IMR-90 (cell line): ENCODE data around the gene HAGHL. TPM values are rescaled to one million over a fixed set of nuclear protein-coding genes. Genes with fewer than 3 reads are reported as not detected.

Source experiments
- ATAC-seq: fragments of 200-7000 bp; cut with Tn5 transposase; 2 replicates; pipeline ENCODE4 v1.9.1; 2020; ENCODE audit warnings: low read depth, mild to moderate bottlenecking, moderate library complexity
- BruUV-seq: library from RNA; stranded (reverse); fragments of 400-500 nt; replicated peaks from 2 replicates; lab custom pipeline; 2021; lab: Mats Ljungman, UMichigan
- CTCF ChIA-PET: fragments of 300-600 bp; formaldehyde crosslinking; extraction: SDS; loops from one replicate; lab custom pipeline; 2021; ENCODE audit warnings: antibody characterized with exemption; lab: Yijun Ruan, JAX
- POLR2A ChIA-PET: fragments of 300-600 bp; sonication (Branson Sonifier 250); formaldehyde crosslinking; loops from one replicate; lab custom pipeline; 2022; ENCODE audit warnings: antibody characterized with exemption; ENCODE audit not compliant: unreplicated experiment; lab: Charles Lee
- DNase-seq: peaks from one replicate; pipeline ENCODE4 v3.0.0; 2013
- H2AFZ ChIP-seq: replicated peaks from 2 replicates; pipeline ENCODE3; 2013; ENCODE audit warnings: low read length, mild to moderate bottlenecking; ENCODE audit not compliant: poor library complexity
- H2AK5ac ChIP-seq: 2 replicates; pipeline ENCODE4 v1.6.1; 2013; ENCODE audit warnings: low read depth, low read length, inconsistent platforms
- H2AK9ac ChIP-seq: replicated peaks from 2 replicates; pipeline ENCODE3; 2013; ENCODE audit warnings: mild to moderate bottlenecking, low read depth, low read length, moderate library complexity; ENCODE audit not compliant: poor library complexity
- H2BK120ac ChIP-seq: 2 replicates; pipeline ENCODE4 v1.6.1; 2013; ENCODE audit warnings: low read depth, low read length, inconsistent platforms
- H2BK15ac ChIP-seq: 3 replicates; pipeline ENCODE4 v1.6.1; 2013; ENCODE audit warnings: low read depth, low read length, inconsistent platforms
- H2BK20ac ChIP-seq: 2 replicates; pipeline ENCODE4 v1.6.1; 2013; ENCODE audit warnings: low read depth, mild to moderate bottlenecking, inconsistent platforms, low read length, moderate library complexity
- H2BK5ac ChIP-seq: 2 replicates; pipeline ENCODE4 v1.6.1; 2013; ENCODE audit warnings: mild to moderate bottlenecking, low read depth, low read length, inconsistent platforms; ENCODE audit not compliant: poor library complexity, severe bottlenecking
- H3K14ac ChIP-seq: replicated peaks from 2 replicates; pipeline ENCODE4 v1.6.1; 2013; ENCODE audit warnings: low read depth, low read length, inconsistent platforms
- H3K18ac ChIP-seq: 2 replicates; pipeline ENCODE4 v1.6.1; 2013; ENCODE audit warnings: low read depth, low read length, control low read depth
- H3K23ac ChIP-seq: 2 replicates; pipeline ENCODE4 v1.6.1; 2013; ENCODE audit warnings: low read depth, low read length, inconsistent platforms
- H3K27ac ChIP-seq: 2 replicates; pipeline ENCODE4 v1.5.1; 2013; ENCODE audit warnings: mild to moderate bottlenecking, control low read depth, low read length; ENCODE audit not compliant: insufficient read depth
- H3K27me3 ChIP-seq: 2 replicates; pipeline ENCODE4 v1.6.1; 2013; ENCODE audit warnings: low read length; ENCODE audit not compliant: control insufficient read depth, insufficient read depth
- H3K36me3 ChIP-seq: 2 replicates; pipeline ENCODE4 v1.6.1; 2013; ENCODE audit warnings: low read length, mixed read lengths; ENCODE audit not compliant: control insufficient read depth, insufficient read depth
- H3K4ac ChIP-seq: 2 replicates; pipeline ENCODE4 v1.6.1; 2013; ENCODE audit warnings: low read depth, low read length, inconsistent platforms
- H3K4me1 ChIP-seq: 2 replicates; pipeline ENCODE4 v1.6.1; 2013; ENCODE audit warnings: low read length, mixed read lengths; ENCODE audit not compliant: control insufficient read depth, insufficient read depth
- H3K4me2 ChIP-seq: 2 replicates; pipeline ENCODE4 v1.6.1; 2013; ENCODE audit warnings: low read depth, mild to moderate bottlenecking, control low read depth, low read length, moderate library complexity
- H3K4me3 ChIP-seq: 2 replicates; pipeline ENCODE4 v1.5.1; 2013; ENCODE audit warnings: low read depth, mild to moderate bottlenecking, control low read depth, low read length, moderate library complexity; ENCODE audit not compliant: insufficient read depth
- H3K56ac ChIP-seq: 2 replicates; pipeline ENCODE4 v1.6.1; 2013; ENCODE audit warnings: low read length, inconsistent platforms; ENCODE audit not compliant: insufficient read depth; ENCODE audit errors: extremely low read depth
- H3K79me1 ChIP-seq, 2 experiments: 2 replicates each; pipeline ENCODE4 v1.6.1; 2013; ENCODE audit warnings: low read length in 2 of 2, inconsistent platforms in 1 of 2, low read depth in 1 of 2
- H3K9ac ChIP-seq: 2 replicates; pipeline ENCODE4 v1.6.1; 2013; ENCODE audit warnings: low read depth, low read length, control low read depth
- H3K9me1 ChIP-seq: 2 replicates; pipeline ENCODE4 v1.6.1; 2013; ENCODE audit warnings: low read length, inconsistent platforms; ENCODE audit not compliant: insufficient read depth
- H3K9me3 ChIP-seq: 2 replicates; pipeline ENCODE4 v1.6.1; 2013; ENCODE audit warnings: low read length; ENCODE audit not compliant: control insufficient read depth, insufficient read depth
- H4K20me1 ChIP-seq: 2 replicates; pipeline ENCODE4 v1.6.1; 2013; ENCODE audit warnings: low read length, inconsistent platforms; ENCODE audit not compliant: insufficient read depth
- H4K5ac ChIP-seq: 2 replicates; pipeline ENCODE4 v1.6.1; 2013; ENCODE audit warnings: mild to moderate bottlenecking, low read depth, low read length, control low read depth
- H4K8ac ChIP-seq, 2 experiments: 2 replicates each; pipeline ENCODE4 v1.6.1; 2013; ENCODE audit warnings: low read depth in 2 of 2, low read length in 2 of 2, control low read depth in 1 of 2, inconsistent platforms in 1 of 2
- H4K91ac ChIP-seq: 2 replicates; pipeline ENCODE4 v1.6.1; 2013; ENCODE audit warnings: low read depth, low read length, inconsistent platforms; ENCODE audit not compliant: insufficient read depth
- CHD1 ChIP-seq: IDR thresholded peaks from 2 replicates; pipeline ENCODE4 v1.6.1; 2012; ENCODE audit warnings: low read depth, low read length, improper control_type of control experiment
- WGBS, 2 experiments: methylation state at CpG; one replicate each; pipeline versions ENCODE4 v1.1.5 to v1.1.7; 2013; ENCODE audit warnings: missing lambda C conversion rate in 2 of 2; ENCODE audit not compliant: insufficient read length in 1 of 2; ENCODE audit errors: extremely low coverage in 2 of 2; 5-methylcytosine and 5-hydroxymethylcytosine counted together
- dilution Hi-C: fragments of 300-500 bp; cut with HindIII; formaldehyde crosslinking; loops from one replicate; pipeline ENCODE4 v1.14.3; 2018; ENCODE audit warnings: low sequenced_read_pairs; ENCODE audit not compliant: unreplicated experiment
- in situ Hi-C: fragments of 300-500 bp; cut with MboI; formaldehyde crosslinking; loops from 3 replicates; pipeline ENCODE4 v1.14.3; 2019; ENCODE audit warnings: low sequenced_read_pairs, inconsistent platforms, mixed read lengths
- intact Hi-C: fragments of 100-400 bp; cut with micrococcal nuclease; formaldehyde crosslinking; loops from 2 replicates; pipeline ENCODE4 v1.10.0; 2022
- polyA plus RNA-seq, 3 experiments: library from polyadenylated mRNA; depleted of rRNA; stranded (reverse); fragments of >200 nt; gene quantifications; 2 replicates each; pipeline ENCODE4 v1.2.3, GENCODE V29; 2012; ENCODE audit warnings: low replicate concordance in 1 of 3
- total RNA-seq: library from RNA; depleted of rRNA; stranded (reverse); fragments of >200 nt; gene quantifications from 2 replicates; pipeline ENCODE4 v1.2.3, GENCODE V29; 2012
- TF ChIP-seq, protein P1 (sequence below): conservative IDR thresholded peaks from 2 replicates; pipeline ENCODE4 v1.5.1; 2012; ENCODE audit warnings: mild to moderate bottlenecking, low read depth, low read length, improper control_type of control experiment

HAGHL gene
- total and polyA plus RNA-seq, 2 of the 4 experiments (the other 2 are of a cell fraction), result 3.0 to 12.5 TPM

- Histone ChIP-seq H3K9me3 (no peaks in the 10 kb centered on the region), H2BK15ac (no peak overlapping the region), H3K4me2 (peak overlapping the region; percentile 90), H2AK5ac (peak overlapping the region; percentile 0; the same call in 1 of the 2 replicates), H2BK20ac (no peak overlapping the region), H3K4me1 (peaks cover 15% of the 10 kb centered on the region), H3K27me3 (no peaks in the 10 kb centered on the region), H3K56ac (no peak overlapping the region), H3K4me3 (peak overlapping the region; percentile 70), H2BK5ac (no peak overlapping the region), H3K9ac (peak overlapping the region; percentile 51; the same call in 1 of the 2 replicates), H3K14ac (no peak overlapping the region), H4K20me1 (peaks cover 7% of the 10 kb centered on the region), H3K4ac (0 out of 2 replicates have a peak overlapping the region, but pooled peaks have one; percentile 52), H2AFZ (peak overlapping the region; percentile 77), H3K27ac (no peak overlapping the region; the same call in 1 of the 2 replicates), H3K36me3 (no peaks in the 10 kb centered on the region), H2AK9ac (peak overlapping the region; percentile 94), H3K18ac (no peak overlapping the region), H3K79me1 (peaks cover 13 to 23% of the 10 kb centered on the region in 2 experiments), H3K23ac (peak overlapping the region; percentile 31; the same call in 1 of the 2 replicates), H4K5ac (no peak overlapping the region), H4K8ac (peak overlapping the region in 1 of 2 experiments; percentile 68; a peak in 1 of 4 replicates), H4K91ac (no peak overlapping the region), H2BK120ac (no peak overlapping the region), H3K9me1 (no peaks in the 10 kb centered on the region)
- WGBS, 2 experiments, result 1% methylated on average over 45 of the region's 74 CpGs; no CpG with 5 or more reads in 1 of the 2 experiments
- BruUV-seq, result no TSS peak
- ChIA-PET CTCF (interaction anchor here (1.6 kb wide), 1 partner anchor 388 kb away, joined by 3 read pairs; no protein-coding TSS in a partner anchor), POLR2A (no interaction called here)
- TF ChIP-seq, protein P1, sequence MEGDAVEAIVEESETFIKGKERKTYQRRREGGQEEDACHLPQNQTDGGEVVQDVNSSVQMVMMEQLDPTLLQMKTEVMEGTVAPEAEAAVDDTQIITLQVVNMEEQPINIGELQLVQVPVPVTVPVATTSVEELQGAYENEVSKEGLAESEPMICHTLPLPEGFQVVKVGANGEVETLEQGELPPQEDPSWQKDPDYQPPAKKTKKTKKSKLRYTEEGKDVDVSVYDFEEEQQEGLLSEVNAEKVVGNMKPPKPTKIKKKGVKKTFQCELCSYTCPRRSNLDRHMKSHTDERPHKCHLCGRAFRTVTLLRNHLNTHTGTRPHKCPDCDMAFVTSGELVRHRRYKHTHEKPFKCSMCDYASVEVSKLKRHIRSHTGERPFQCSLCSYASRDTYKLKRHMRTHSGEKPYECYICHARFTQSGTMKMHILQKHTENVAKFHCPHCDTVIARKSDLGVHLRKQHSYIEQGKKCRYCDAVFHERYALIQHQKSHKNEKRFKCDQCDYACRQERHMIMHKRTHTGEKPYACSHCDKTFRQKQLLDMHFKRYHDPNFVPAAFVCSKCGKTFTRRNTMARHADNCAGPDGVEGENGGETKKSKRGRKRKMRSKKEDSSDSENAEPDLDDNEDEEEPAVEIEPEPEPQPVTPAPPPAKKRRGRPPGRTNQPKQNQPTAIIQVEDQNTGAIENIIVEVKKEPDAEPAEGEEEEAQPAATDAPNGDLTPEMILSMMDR, result peak; percentile 38
- no peak for TF ChIP-seq CHD1
- DNase-seq, result no peak
- intact Hi-C loops (no loop called here), dilution Hi-C loops (no loop called here), in situ Hi-C loops (loop anchor here (25.0 kb wide), 1 partner anchor 347 kb away; the partner anchor contains the start of gene SSTR5)
- ATAC-seq, result peak; percentile 9
Measured at GRCh38 chr16:715477-716199, 11.3 kb upstream of the HAGHL start.
